Measurements from ENCODE around the gene DPY19L2.
"Not testable (repeated sequence)": the region's sequence is repeated elsewhere in the genome, so short reads cannot be mapped to it uniquely, and the experiment has no call there.

GRCh38 chr12:63583289-63583688 lies 85.0 kb downstream of the DPY19L2 start:
- TF ChIP-seq, protein P1, sequence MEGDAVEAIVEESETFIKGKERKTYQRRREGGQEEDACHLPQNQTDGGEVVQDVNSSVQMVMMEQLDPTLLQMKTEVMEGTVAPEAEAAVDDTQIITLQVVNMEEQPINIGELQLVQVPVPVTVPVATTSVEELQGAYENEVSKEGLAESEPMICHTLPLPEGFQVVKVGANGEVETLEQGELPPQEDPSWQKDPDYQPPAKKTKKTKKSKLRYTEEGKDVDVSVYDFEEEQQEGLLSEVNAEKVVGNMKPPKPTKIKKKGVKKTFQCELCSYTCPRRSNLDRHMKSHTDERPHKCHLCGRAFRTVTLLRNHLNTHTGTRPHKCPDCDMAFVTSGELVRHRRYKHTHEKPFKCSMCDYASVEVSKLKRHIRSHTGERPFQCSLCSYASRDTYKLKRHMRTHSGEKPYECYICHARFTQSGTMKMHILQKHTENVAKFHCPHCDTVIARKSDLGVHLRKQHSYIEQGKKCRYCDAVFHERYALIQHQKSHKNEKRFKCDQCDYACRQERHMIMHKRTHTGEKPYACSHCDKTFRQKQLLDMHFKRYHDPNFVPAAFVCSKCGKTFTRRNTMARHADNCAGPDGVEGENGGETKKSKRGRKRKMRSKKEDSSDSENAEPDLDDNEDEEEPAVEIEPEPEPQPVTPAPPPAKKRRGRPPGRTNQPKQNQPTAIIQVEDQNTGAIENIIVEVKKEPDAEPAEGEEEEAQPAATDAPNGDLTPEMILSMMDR (IDR thresholded peaks at IDR 0.05; ENCODE audit: low read depth, low read length): not testable (repeated sequence)
- TF ChIP-seq POLR2A (IDR thresholded peaks at IDR 0.05; ENCODE audit: extremely low read depth, insufficient read length): not testable (repeated sequence)
- TF ChIP-seq, protein P2, sequence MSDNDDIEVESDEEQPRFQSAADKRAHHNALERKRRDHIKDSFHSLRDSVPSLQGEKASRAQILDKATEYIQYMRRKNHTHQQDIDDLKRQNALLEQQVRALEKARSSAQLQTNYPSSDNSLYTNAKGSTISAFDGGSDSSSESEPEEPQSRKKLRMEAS (IDR thresholded peaks at IDR 0.05; ENCODE audit: low read depth, low read length): not testable (repeated sequence)
